IPS-20b (cell line): ENCODE data around the gene SLC12A4.
"Not testable (repeated sequence)": the region's sequence is repeated elsewhere in the genome, so short reads cannot be mapped to it uniquely, and the experiment has no call there.

ENCODE experiments used
- H3K27ac ChIP-seq: one replicate; pipeline ENCODE4 v1.5.1; 2013; ENCODE audit warnings: low read length
- H3K27me3 ChIP-seq: 2 replicates; pipeline ENCODE4 v1.6.1; 2013; ENCODE audit warnings: mild to moderate bottlenecking, low read length, inconsistent platforms; ENCODE audit not compliant: insufficient read depth
- H3K36me3 ChIP-seq: 2 replicates; pipeline ENCODE4 v1.6.1; 2013; ENCODE audit warnings: low read depth, mild to moderate bottlenecking, inconsistent platforms, low read length, moderate library complexity; ENCODE audit not compliant: insufficient read depth
- H3K4me1 ChIP-seq: 2 replicates; pipeline ENCODE4 v1.6.1; 2013; ENCODE audit warnings: mild to moderate bottlenecking, control low read depth, inconsistent platforms, low read length, moderate library complexity; ENCODE audit not compliant: insufficient read depth
- H3K4me3 ChIP-seq: 2 replicates; pipeline ENCODE4 v1.5.1; 2013; ENCODE audit warnings: mild to moderate bottlenecking, low read length, inconsistent platforms
- H3K9ac ChIP-seq: 2 replicates; pipeline ENCODE4 v1.6.1; 2013; ENCODE audit warnings: low read depth, mild to moderate bottlenecking, inconsistent platforms, low read length, moderate library complexity
- H3K9me3 ChIP-seq: 2 replicates; pipeline ENCODE4 v1.6.1; 2013; ENCODE audit warnings: mild to moderate bottlenecking, low read depth, low read length, inconsistent platforms; ENCODE audit not compliant: insufficient read depth

The SLC12A4 gene

DNA sequence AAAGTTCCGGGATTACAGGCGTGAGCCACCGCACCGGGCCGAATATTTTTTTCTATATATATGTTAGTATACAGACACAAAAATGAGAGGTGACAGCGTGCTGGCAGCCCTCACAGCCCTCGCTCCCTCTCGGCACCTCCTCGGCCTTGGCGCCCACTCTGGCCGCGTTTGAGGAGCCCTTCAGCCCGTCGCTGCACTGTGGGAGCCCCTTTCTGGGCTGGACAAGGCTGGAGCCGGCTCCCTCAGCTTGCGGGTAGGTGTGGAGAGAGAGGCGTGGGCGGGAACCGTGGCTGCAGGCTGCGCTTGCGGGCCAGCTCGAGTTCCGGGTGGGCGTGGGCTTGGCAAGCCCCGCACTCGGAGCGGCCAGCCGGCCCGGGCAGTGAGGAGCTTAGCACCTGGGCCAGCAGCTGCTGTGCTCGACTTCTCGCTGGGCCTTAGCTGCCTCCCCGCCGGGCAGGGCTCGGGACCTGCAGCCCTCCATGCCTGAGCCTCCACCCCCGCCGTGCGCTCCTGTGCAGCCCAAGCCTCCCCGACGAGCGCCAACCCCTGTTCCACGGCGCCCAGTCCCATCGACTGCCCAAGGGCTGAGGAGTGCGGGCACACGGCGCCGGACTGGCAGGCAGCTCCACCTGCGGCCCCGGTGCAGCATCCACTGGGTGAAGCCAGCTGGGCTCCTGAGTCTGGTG, 13.7 kb upstream of the SLC12A4 start:
- H3K4me1 ChIP-seq, result no peaks in the 10 kb centered on the region
- no peak overlapping the region for H3K9ac ChIP-seq
- H3K27ac ChIP-seq, result no peak overlapping the region
- H3K9me3 ChIP-seq, result no peaks in the 10 kb centered on the region
- H3K36me3 ChIP-seq, result no peaks in the 10 kb centered on the region
- no peak overlapping the region for H3K4me3 ChIP-seq
- H3K27me3 ChIP-seq, result peaks cover 10% of the 10 kb centered on the region

GRCh38 chr16:67979955-67980678, 11.7 kb upstream of the SLC12A4 start, which contains the start of gene DPEP3:
DPEP3 (minus strand) TSS chr16:67980499; CDS start chr16:67980380, 119 bp downstream.
- Histone ChIP-seq H3K27ac (no peak within 1 kb of the TSS), H3K4me3 (no peak within 1 kb of the TSS), H3K9me3 (no peaks in the 10 kb centered on the region), H3K4me1 (no peaks in the 10 kb centered on the region), H3K9ac (no peak within 1 kb of the TSS), H3K27me3 (peaks cover 13% of the 10 kb centered on the region), H3K36me3 (no peaks in the 10 kb centered on the region)

DNA sequence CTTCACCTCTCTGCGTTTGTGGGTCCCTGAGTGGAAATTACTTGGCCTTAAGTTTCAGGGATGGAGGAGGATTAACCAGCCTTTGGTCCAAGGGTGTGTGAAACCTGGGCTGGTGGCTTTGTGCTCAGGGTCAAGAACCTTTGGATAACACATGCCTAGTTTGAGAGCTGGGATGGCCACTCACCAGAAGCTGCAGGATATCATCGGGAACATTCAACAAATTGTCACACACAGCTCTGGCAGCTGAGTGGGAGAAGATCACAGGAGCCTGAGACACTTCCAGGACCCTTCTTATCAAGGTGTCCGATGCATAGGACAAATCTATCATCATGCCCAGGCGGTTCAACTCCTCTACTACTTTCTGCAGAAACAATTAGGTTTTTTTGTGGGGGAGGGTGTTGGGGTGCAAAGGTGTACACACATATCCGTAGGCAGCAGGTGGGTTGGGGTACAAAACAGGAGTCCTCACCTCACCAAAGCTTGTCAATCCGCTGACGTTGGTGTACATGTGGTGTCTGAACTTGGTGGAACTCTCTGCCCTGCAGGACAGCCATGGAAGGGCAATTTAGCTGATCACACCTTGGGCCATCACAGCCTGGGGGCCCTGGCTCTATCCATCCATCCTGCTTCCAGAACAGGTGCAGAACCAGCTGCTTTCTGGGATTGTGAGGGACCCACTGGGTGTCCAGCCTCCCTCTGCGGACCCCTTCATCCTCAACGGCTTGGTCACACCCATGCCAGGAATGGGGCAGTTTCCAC, 9.2 kb upstream of the SLC12A4 start:
- no peaks in the 10 kb centered on the region for H3K36me3 ChIP-seq
- no peaks in the 10 kb centered on the region for H3K9me3 ChIP-seq

DNA sequence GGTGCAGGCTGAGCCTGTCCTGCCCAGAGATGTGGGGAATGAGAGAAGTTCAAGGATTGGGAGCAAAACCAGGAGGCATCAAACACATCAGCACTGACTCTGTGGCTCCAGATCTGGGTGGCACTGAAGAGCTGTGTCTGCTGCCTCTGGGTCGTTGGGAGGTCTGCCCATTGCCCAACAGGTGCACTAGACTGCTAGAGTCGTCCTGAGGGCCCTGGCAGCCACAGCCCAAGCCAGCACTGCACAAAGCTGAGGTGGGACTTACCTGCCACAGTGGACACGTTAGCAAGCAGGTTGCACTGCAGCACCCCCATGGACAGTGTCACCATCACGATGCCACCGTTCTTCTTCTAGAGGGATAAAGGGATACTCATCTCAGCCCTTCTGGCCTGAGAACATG, 8.6 kb upstream of the SLC12A4 start:
- H3K9ac ChIP-seq, result no peak overlapping the region
- H3K4me3 ChIP-seq, result no peak overlapping the region
- H3K27me3 ChIP-seq, result peaks cover 13% of the 10 kb centered on the region
- no peaks in the 10 kb centered on the region for H3K9me3 ChIP-seq
- H3K27ac ChIP-seq, result no peak overlapping the region
- no peaks in the 10 kb centered on the region for H3K36me3 ChIP-seq
- no peaks in the 10 kb centered on the region for H3K4me1 ChIP-seq

More for the DNA sequence above, 9.2 kb upstream of the SLC12A4 start:
- Histone ChIP-seq H3K27me3 (peaks cover 13% of the 10 kb centered on the region), H3K27ac (no peak overlapping the region), H3K4me3 (no peak overlapping the region), H3K4me1 (no peaks in the 10 kb centered on the region), H3K9ac (no peak overlapping the region)

GRCh38 chr16:67976205-67976604, 7.8 kb upstream of the SLC12A4 start:
- Histone ChIP-seq H3K4me3 (no peak overlapping the region), H3K27ac (no peak overlapping the region), H3K9me3 (no peaks in the 10 kb centered on the region), H3K4me1 (no peaks in the 10 kb centered on the region), H3K36me3 (no peaks in the 10 kb centered on the region), H3K9ac (no peak overlapping the region), H3K27me3 (peaks cover 13% of the 10 kb centered on the region)

DNA sequence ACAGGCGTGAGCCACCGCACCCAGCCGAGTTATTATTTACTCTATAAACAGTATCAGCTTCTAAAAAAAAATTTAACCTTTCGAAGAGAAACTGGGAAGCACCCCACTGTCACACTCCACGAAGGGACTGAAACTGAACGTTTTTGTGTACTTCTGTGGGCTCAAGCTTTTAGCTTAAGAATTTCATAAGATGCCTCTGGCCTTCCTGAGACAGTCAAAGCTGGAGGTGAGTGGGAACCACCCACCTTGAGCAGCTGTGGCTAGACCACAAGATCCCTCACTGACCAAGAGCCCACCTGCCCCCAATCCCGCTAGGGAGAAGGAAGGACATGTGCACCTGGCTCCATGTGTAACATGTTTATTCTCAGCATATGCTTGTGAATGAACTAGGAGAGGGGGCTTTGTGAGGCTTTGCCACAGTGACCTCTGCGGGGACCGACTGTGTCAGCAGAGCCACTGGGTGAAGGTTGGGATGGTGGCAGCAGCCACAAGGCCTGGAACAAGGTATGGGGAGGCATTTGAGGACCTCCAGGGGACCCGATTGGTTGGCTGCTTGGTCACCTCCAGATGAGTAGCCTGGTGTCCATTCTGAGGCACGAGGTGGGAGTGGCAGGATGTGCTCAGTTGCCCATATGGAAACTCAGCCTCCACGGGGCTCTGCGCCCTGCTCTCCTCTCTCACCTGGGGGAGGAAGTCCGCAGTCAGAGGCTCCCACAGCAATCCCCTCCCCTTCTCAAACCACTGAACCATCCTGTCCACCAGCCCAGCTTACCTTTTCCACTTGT, 7.1 kb upstream of the SLC12A4 start:
- no peaks in the 10 kb centered on the region for H3K36me3 ChIP-seq
- H3K4me1 ChIP-seq, result no peaks in the 10 kb centered on the region
- H3K27me3 ChIP-seq, result peaks cover 13% of the 10 kb centered on the region
- H3K4me3 ChIP-seq, result no peak overlapping the region
- H3K27ac ChIP-seq, result no peak overlapping the region
- H3K9ac ChIP-seq, result no peak overlapping the region
- H3K9me3 ChIP-seq, result no peaks in the 10 kb centered on the region

GRCh38 chr16:67972285-67972684, 3.8 kb upstream of the SLC12A4 start:
- not testable (repeated sequence) for H3K9ac ChIP-seq, H3K9me3 ChIP-seq, H3K36me3 ChIP-seq, H3K4me3 ChIP-seq, H3K27ac ChIP-seq, H3K4me1 ChIP-seq
- H3K27me3 ChIP-seq, result peaks cover 11% of the 10 kb centered on the region; the same call in 1 of the 2 replicates

GRCh38 chr16:67971111-67971510, 2.7 kb upstream of the SLC12A4 start:
- Histone ChIP-seq H3K4me1 (peaks cover 13% of the 10 kb centered on the region), H3K27ac (no peak overlapping the region), H3K9ac (no peak overlapping the region), H3K9me3 (no peaks in the 10 kb centered on the region), H3K36me3 (no peaks in the 10 kb centered on the region), H3K27me3 (peaks cover 8% of the 10 kb centered on the region; the same call in 1 of the 2 replicates), H3K4me3 (no peak overlapping the region)

DNA sequence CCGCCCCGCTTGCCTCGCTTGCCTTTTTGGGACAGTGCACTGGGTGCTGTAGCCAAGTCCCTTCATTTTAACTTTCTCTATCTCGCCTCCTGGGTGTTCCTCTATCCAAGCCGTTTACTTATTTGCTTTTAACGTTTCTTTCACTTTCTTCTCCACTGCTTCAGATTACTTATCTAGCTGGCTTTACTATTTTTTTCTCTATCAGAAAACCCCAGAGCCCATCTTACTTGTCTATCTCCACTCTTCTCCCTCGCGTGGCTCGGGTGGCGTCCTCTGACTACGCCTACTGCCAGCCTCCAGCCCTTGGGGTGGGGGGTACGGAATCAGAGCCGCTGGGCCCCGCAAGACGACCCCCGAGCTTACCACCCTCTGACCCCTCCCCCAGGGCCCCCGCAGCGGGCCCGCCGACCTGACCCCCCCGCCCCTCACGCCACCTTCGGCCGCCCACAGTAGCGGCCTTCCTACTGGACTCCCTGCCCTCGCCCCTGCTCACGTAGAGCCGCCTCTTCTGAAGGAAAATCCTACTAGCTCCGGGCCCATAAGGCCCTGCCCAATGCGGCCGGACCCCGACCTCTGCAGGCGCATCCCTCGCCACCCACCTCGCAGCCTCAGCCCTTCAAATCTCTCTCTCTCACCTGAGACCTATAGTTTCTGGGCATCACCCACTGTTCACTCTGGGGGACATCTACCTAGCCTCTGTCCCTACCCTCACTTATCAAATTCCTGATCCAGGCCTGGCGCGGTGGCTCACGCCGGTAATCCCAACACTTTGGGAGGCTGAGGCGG, 1.0 kb upstream of the SLC12A4 start:
- Histone ChIP-seq H3K4me3 (peak overlapping the region; percentile 72; the same call in 1 of the 2 replicates), H3K9ac (peak overlapping the region; percentile 45; the same call in 1 of the 2 replicates), H3K4me1 (peaks cover 18% of the 10 kb centered on the region), H3K27me3 (peaks cover 8% of the 10 kb centered on the region; the same call in 1 of the 2 replicates), H3K36me3 (no peaks in the 10 kb centered on the region), H3K27ac (no peak overlapping the region), H3K9me3 (no peaks in the 10 kb centered on the region)

DNA sequence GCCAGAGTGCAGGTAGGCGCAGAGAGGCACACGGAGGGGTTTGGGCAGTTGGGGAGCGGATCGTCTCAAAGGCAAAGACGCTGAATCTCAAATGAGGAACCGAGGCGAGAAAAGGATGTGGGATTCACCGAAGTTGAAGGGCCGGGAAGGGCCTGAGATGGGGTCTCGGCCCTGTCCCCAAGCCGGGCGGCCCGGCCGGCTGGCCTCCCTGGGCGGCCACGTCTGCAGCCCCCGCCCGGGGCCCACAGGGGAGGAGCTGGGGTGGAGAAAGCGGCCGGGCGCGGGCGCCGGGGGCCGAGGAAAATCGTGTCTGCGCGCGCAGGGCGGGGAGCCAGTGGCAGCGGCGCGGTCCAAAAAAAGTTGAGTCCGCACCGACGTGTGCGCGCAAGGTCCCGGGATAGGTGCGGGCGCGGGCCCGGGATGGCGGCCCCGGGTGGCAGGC, 458 bp downstream of the SLC12A4 start:
- Histone ChIP-seq H3K4me1 (peaks cover 25% of the 10 kb centered on the region), H3K27me3 (peaks cover 8% of the 10 kb centered on the region; the same call in 1 of the 2 replicates), H3K36me3 (peaks cover 5% of the 10 kb centered on the region; the same call in 1 of the 2 replicates), H3K9me3 (no peaks in the 10 kb centered on the region), H3K4me3 (peak overlapping the region; percentile 72), H3K9ac (peak overlapping the region; percentile 65; the same call in 1 of the 2 replicates), H3K27ac (no peak overlapping the region)
